Ishikawa (cell line): Measurements from ENCODE around the gene PITPNC1.

Source experiments
- EP300 ChIP-seq: IDR thresholded peaks from 2 replicates; pipeline ENCODE4 v1.6.1; 2012; ENCODE audit warnings: borderline replicate concordance
- RAD21 ChIP-seq: IDR thresholded peaks from 2 replicates; pipeline ENCODE4 v1.6.1; 2012; ENCODE audit warnings: low read depth
- TAF1 ChIP-seq: IDR thresholded peaks from 2 replicates; pipeline ENCODE4 v1.6.1; 2012; ENCODE audit warnings: low read depth, mild to moderate bottlenecking
- USF1 ChIP-seq: IDR thresholded peaks from 2 replicates; pipeline ENCODE4 v1.6.1; 2012
- ZBTB7A ChIP-seq: IDR thresholded peaks from 2 replicates; pipeline ENCODE4 v1.6.1; 2012; ENCODE audit warnings: low read depth

- TF ChIP-seq TAF1 (no peak), EP300 (no peak), USF1 (no peak), RAD21 (no peak), ZBTB7A (no peak)
These were observed 265.4 kb downstream of the PITPNC1 start for GRCh38 chr17:67642488-67642887.
